GM21737 (cell line): ENCODE measurements around the gene BTBD1.

ENCODE experiments used
- ATAC-seq: cut with Tn5 transposase; IDR thresholded peaks from one replicate; pipeline ENCODE4 v1.9.1; 2021; ENCODE audit warnings: mild to moderate bottlenecking, moderate library complexity; ENCODE audit not compliant: unreplicated experiment

BTBD1 gene

GRCh38 chr15:82995938-82996337 lies 71.1 kb downstream of the BTBD1 start:
- no peak for ATAC-seq

GRCh38 chr15:82995076-82995475 lies 72.0 kb downstream of the BTBD1 start:
- no peak for ATAC-seq

DNA sequence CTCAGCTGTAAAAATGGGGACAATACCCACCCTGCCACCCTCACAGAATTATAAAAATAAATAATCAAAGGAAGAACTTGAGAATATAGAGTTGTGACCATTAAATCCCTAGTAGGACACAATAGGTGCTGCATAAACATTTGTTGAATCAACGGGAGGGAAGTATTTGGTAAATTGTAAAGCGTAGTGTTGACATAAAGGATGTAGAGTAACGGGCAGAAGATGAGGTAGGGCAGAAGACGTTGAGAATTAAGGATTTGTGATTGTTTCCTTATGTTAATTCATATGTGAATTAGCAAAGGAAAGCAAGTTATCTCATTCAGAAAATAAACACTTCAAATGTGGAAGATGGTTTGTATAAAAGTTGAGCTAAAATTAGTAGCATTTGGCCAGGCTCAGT lies 73.9 kb downstream of the BTBD1 start:
- no peak for ATAC-seq

- ATAC-seq: no peak
Measured at GRCh38 chr15:82992436-82992998, 74.5 kb downstream of the BTBD1 start.

DNA sequence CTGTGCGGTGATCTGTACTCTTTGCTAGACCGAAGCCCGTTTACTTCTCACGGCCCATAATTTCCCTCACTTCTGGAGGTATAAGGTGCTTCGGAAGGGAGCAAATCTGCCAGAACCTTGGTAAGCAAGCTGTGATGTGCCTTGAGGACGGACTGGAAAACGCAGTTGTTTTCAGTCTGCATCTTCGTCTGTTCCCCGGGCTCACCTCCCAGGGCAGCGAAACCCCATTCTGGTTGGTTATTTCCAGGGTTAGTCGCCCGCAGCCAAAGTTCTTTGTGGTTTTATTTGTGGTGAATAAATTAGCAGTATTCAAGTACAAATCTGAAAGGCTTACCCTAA lies 80.6 kb downstream of the BTBD1 start:
- peak; percentile 13 for ATAC-seq

DNA sequence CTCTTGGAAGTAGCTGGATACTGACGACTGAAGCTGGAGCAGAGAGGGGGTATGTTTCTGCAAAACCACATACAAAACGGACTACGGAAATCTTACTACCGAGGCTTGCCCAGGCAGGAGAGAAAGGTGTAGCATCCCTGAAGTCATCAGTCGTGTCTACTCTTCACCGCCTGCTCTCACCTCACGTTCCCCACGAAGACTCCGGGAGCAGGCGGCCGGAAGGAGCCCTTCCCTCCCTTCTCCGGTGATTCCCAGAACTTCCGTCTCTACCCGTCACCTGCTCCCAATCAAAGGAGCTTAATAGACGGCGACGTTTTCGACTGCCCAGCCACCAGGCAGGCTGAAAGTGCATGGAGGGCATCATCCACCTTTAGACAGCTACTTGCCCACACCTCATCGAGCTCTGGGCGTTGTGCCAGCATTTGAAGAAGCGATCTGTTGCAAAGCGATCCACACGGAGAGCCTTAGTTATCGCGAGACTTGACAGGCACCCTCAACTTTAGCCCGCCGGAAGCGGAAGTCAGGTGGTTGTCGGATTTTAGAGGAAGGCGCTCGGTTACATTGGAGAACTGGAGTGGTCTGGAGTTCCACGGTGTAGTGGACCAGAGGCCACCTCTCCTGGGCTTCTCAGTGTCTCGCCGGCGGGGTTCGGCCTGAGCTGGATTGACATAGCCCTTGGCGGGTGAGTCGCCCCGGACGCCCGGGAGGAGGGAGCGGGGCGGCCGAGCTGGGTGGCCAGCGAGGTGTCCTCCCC lies 81.2 kb downstream of the BTBD1 start, which contains the start of gene RAMAC:
RAMAC (plus strand) TSS at position 523 of the 754 bp plus-strand sequence. CDS start 2,809 bp downstream, outside the sequence.
- ATAC-seq: peak; percentile 97

GRCh38 chr15:82980981-82981380 lies 86.1 kb downstream of the BTBD1 start:
- no peak for ATAC-seq

DNA sequence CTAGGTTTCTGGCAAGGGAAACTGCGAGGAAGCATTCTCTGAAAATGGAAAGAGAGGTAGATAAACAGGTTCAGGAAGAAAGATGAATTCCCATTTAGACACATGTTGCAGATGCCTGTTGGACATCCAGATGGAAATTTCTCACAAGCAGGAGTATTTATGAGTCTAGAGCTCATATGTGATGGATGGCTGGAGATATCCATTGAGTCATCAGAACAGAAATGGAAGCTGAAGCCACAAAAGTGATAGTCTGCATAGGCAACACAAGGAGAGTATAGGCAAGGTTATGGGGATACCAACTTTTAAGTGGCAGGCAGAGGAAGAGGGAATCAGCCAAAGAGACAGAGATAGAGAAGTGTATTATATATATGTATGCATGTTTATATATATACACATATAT lies 87.3 kb downstream of the BTBD1 start:
- ATAC-seq: no peak

GRCh38 chr15:82978438-82978837 lies 88.6 kb downstream of the BTBD1 start:
- no peak for ATAC-seq

DNA sequence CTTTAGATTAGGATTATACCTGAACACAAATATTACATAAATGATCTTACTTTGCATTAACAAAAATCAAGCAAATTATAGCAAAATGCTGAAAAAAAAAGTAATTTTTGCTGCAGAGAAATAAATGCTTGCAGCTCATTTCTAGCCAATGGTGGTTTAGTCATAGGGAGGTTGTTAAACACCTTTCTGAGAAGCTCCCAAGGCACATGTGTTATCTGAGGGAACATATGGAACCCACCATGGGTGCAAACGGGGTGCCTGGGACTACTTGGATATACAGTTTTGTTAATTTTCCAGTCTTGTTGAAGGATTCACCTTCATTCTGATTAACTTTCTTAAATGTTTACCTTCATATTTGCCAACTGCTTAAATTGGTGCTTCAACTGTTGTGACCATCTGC lies 90.0 kb downstream of the BTBD1 start:
- no peak for ATAC-seq

DNA sequence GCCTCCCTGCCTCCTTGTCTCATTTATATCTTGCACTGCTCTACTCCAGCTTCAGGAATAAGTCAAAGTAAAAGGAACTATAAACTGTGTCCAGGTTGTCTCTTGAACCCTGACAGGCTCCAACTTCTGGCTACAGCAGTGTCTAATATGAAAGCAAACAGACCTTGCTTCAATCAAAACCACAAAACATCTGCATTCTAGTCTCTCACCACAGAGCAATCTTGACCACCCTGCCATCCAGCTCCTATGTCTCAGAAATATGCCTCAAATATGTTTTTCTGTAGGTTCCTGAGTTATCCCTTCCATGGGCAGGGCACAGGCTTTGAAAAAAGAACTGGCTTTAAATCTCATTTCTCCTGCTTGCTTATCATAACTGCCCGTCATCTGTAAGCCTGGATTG lies 94.1 kb downstream of the BTBD1 start:
- ATAC-seq: no peak

DNA sequence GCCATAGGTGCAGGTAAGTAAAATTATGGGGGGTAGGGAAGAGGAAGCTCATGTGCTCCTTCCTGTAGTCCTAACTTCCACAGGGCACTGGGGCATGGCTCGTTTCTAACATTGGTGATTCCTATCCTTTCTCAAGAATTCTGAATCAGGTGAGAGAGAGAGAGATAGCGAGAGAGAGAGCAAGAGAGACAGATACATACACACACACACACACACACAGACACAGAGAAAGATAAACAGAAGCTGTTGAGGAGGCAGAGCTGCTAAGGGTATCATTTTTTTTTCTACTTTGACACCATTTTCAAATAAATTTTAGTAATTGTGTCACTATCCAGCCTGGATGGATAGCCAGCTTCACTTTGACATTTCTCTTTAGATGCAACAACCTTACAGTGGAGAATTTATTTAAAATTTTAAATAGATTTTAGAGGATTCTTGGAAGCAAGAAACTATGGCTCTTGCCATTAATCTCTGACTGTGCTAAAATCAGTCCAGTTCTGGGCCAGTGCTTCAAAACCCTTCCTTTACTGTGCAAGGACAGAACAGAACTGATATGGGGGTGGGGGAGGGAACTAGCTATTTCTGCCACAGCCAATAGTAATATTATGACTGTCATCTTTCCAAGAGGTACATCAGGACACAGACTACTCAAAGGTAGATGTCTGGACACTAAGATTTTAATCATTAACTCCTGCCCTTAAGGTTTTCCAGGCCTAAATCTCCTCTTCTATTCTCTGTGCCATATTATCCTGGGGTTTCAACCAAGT lies 95.7 kb downstream of the BTBD1 start:
- no peak for ATAC-seq

DNA sequence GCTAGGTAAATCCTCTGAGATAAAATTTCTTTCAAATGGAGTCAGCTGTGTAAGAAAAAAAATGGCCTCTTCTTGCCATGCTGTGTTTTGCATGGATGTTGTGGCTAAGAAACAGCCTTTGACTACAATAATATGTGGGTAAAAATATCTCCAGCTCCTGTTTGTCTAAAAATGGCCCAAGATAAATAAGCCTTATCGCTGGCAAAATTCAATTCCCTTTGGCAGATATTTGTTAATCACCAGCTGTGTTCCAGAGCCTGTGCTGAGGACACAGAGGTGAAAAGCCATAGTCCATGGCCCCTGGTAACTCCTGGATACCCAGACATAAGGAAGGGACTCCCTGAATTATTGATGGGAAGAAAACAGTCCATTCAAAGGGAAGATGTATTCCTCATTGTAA lies 96.4 kb downstream of the BTBD1 start:
- no peak for ATAC-seq

- ATAC-seq: no peak
Measured at GRCh38 chr15:82970078-82970686, 96.9 kb downstream of the BTBD1 start.

DNA sequence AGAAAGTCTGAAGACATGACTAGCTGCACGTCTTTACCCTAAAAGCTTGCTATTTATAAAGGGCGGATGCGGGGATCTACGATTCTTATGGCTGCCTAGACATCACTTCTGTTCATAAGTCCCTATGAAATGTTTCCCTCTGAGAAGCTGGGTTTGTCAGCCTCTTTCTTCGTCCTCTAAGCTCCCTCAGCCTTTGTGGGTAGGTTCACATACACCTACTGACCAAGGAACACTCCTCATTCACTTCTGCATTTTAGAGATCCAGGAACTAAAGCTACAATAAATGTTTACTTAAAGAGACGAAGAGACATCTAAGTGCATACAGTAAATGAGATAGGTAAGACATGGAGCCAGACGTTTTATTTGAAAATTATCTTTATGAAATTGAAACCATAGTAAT lies 97.7 kb downstream of the BTBD1 start:
- ATAC-seq: no peak

DNA sequence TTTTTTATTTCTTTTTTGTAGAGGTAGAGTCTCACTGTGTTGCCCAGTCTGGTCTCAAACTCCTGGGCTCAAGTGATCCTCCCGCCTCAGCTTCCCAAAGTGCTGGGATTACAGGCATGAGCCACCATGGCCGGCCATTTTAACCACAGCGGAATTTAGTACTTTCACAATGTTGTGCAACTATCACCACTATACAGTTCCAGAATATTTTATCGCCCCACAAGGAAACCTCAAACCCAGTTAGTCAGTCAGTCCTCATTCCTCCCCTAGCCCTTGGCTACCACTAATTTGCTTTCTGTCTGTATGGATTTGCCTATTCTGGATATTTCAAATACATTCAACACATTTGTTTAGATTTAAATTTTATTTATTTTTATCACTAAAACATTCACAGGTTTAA lies 99.0 kb downstream of the BTBD1 start:
- no peak for ATAC-seq

- ATAC-seq: peak; percentile 78
Measured at GRCh38 chr15:82966671-82967071, 100.4 kb downstream of the BTBD1 start.
